Measurements from ENCODE around the gene SCGN. TPM values are rescaled to one million over a fixed set of nuclear protein-coding genes. Genes with fewer than 3 reads are reported as not detected.

SCGN gene
- total RNA-seq, 1 donor from 2014 or later: not detected

- no peaks in the 10 kb centered on the region for H3K9me3 Mint-ChIP-seq (ENCODE audit: unreplicated experiment)
- no peaks in the 10 kb centered on the region for H3K27me3 Mint-ChIP-seq (ENCODE audit: unreplicated experiment)
- H3K4me3 Mint-ChIP-seq (ENCODE audit: unreplicated experiment): no peak overlapping the region
- peaks cover 6% of the 10 kb centered on the region for H3K4me1 Mint-ChIP-seq (ENCODE audit: unreplicated experiment)
- H3K36me3 Mint-ChIP-seq (ENCODE audit: unreplicated experiment): peaks cover 15% of the 10 kb centered on the region
- TF ChIP-seq, protein P1, sequence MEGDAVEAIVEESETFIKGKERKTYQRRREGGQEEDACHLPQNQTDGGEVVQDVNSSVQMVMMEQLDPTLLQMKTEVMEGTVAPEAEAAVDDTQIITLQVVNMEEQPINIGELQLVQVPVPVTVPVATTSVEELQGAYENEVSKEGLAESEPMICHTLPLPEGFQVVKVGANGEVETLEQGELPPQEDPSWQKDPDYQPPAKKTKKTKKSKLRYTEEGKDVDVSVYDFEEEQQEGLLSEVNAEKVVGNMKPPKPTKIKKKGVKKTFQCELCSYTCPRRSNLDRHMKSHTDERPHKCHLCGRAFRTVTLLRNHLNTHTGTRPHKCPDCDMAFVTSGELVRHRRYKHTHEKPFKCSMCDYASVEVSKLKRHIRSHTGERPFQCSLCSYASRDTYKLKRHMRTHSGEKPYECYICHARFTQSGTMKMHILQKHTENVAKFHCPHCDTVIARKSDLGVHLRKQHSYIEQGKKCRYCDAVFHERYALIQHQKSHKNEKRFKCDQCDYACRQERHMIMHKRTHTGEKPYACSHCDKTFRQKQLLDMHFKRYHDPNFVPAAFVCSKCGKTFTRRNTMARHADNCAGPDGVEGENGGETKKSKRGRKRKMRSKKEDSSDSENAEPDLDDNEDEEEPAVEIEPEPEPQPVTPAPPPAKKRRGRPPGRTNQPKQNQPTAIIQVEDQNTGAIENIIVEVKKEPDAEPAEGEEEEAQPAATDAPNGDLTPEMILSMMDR (IDR thresholded peaks at IDR 0.05): no peak
- H3K27ac Mint-ChIP-seq (ENCODE audit: unreplicated experiment): no peak overlapping the region
- DNase-seq (ENCODE audit: extremely low spot score, unreplicated experiment): no peak
Measured at GRCh38 chr6:25612666-25613065, 39.3 kb upstream of the SCGN start.

DNA sequence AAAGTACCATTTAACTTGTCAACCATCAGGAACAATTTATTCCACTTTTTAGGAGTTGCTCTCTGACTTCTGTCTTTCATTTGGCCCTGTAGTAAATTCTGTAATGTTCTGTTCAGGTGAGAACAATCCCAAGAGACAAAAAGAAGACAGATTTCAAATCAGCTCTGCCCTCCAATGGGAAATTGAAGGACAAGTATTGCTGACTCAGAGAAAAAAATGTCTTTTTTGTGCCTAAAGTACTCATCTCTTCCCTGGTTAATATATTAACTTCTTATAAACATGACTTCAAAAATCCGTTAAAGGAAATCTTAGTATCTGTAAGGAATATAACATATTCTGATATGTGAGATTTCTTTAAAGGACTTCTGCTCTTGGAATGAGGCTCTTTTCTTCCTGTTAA lies 38.6 kb upstream of the SCGN start:
- DNase-seq (ENCODE audit: extremely low spot score, unreplicated experiment): no peak
- Mint-ChIP-seq H3K27me3 (ENCODE audit: unreplicated experiment) (no peaks in the 10 kb centered on the region), H3K9me3 (ENCODE audit: unreplicated experiment) (no peaks in the 10 kb centered on the region), H3K36me3 (ENCODE audit: unreplicated experiment) (peaks cover 12% of the 10 kb centered on the region), H3K27ac (ENCODE audit: unreplicated experiment) (no peak overlapping the region), H3K4me3 (ENCODE audit: unreplicated experiment) (no peak overlapping the region), H3K4me1 (ENCODE audit: unreplicated experiment) (peaks cover 6% of the 10 kb centered on the region)
- TF ChIP-seq, protein P1 (IDR thresholded peaks at IDR 0.05): no peak

DNA sequence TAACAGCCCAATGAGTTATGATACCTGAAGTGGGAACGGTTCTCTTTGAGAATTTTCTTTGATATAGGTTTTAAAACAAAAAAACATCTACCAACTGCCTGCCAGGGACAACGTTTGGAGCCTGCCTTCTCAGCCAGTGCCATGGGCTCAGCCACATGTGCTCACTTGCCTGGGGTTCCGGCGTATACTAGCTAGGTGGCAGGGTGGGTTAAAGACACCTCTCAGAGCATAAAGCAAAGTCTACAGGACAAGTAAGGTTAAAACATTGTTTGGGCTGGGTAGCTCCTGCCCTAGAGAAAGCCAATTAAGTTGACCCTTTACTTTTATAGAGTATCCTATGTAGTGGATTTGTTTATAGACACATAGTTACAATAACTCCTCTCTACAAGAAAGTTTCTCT lies 38.0 kb upstream of the SCGN start:
- no peak overlapping the region for H3K27ac Mint-ChIP-seq (ENCODE audit: unreplicated experiment)
- no peaks in the 10 kb centered on the region for H3K9me3 Mint-ChIP-seq (ENCODE audit: unreplicated experiment)
- TF ChIP-seq, protein P1 (IDR thresholded peaks at IDR 0.05): no peak
- H3K4me3 Mint-ChIP-seq (ENCODE audit: unreplicated experiment): no peak overlapping the region
- H3K27me3 Mint-ChIP-seq (ENCODE audit: unreplicated experiment): no peaks in the 10 kb centered on the region
- H3K4me1 Mint-ChIP-seq (ENCODE audit: unreplicated experiment): peaks cover 6% of the 10 kb centered on the region
- DNase-seq (ENCODE audit: extremely low spot score, unreplicated experiment): no peak
- H3K36me3 Mint-ChIP-seq (ENCODE audit: unreplicated experiment): peaks cover 12% of the 10 kb centered on the region

GRCh38 chr6:25615471-25615870 lies 36.5 kb upstream of the SCGN start:
- H3K27ac Mint-ChIP-seq (ENCODE audit: unreplicated experiment): no peak overlapping the region
- TF ChIP-seq, protein P1 (IDR thresholded peaks at IDR 0.05): no peak
- DNase-seq (ENCODE audit: extremely low spot score, unreplicated experiment): no peak
- H3K4me1 Mint-ChIP-seq (ENCODE audit: unreplicated experiment): peaks cover 6% of the 10 kb centered on the region
- no peak overlapping the region for H3K4me3 Mint-ChIP-seq (ENCODE audit: unreplicated experiment)
- H3K36me3 Mint-ChIP-seq (ENCODE audit: unreplicated experiment): peaks cover 12% of the 10 kb centered on the region
- no peaks in the 10 kb centered on the region for H3K27me3 Mint-ChIP-seq (ENCODE audit: unreplicated experiment)
- no peaks in the 10 kb centered on the region for H3K9me3 Mint-ChIP-seq (ENCODE audit: unreplicated experiment)

GRCh38 chr6:25617997-25618396 lies 34.0 kb upstream of the SCGN start:
- H3K9me3 Mint-ChIP-seq (ENCODE audit: unreplicated experiment): no peaks in the 10 kb centered on the region
- TF ChIP-seq, protein P1 (IDR thresholded peaks at IDR 0.05): no peak
- peaks cover 1% of the 10 kb centered on the region for H3K4me1 Mint-ChIP-seq (ENCODE audit: unreplicated experiment)
- no peak overlapping the region for H3K4me3 Mint-ChIP-seq (ENCODE audit: unreplicated experiment)
- H3K27me3 Mint-ChIP-seq (ENCODE audit: unreplicated experiment): no peaks in the 10 kb centered on the region
- H3K36me3 Mint-ChIP-seq (ENCODE audit: unreplicated experiment): peaks cover 7% of the 10 kb centered on the region
- no peak overlapping the region for H3K27ac Mint-ChIP-seq (ENCODE audit: unreplicated experiment)
- DNase-seq (ENCODE audit: extremely low spot score, unreplicated experiment): no peak
